BJ (cell line): ENCODE results near the gene POU2F3. TPM values are rescaled to one million over a fixed set of nuclear protein-coding genes. Genes with fewer than 3 reads are reported as not detected.

Source experiments
- CTCF ChIA-PET: fragments of 350-600 bp; formaldehyde crosslinking; extraction: SDS; loops from one replicate; lab custom pipeline; 2021; ENCODE audit warnings: antibody characterized with exemption, inconsistent platforms; lab: Yijun Ruan, JAX
- POLR2A ChIA-PET: fragments of 300-600 bp; sonication (Branson Sonifier 250); formaldehyde crosslinking; extraction: SDS; loops from one replicate; lab custom pipeline; 2021; ENCODE audit warnings: antibody characterized with exemption; lab: Charles Lee
- DNase-seq: peaks from one replicate; pipeline ENCODE4 v3.0.0-alpha.2; 2011; ENCODE audit warnings: low read depth
- H3K27me3 ChIP-seq: 2 replicates; pipeline ENCODE4 v1.6.0; 2011; ENCODE audit warnings: low read length; ENCODE audit not compliant: control insufficient read depth, insufficient read depth
- H3K36me3 ChIP-seq: 2 replicates; pipeline ENCODE4 v1.5.1; 2011; ENCODE audit warnings: low read length; ENCODE audit not compliant: control insufficient read depth, insufficient read depth
- H3K4me3 ChIP-seq: 2 replicates; pipeline ENCODE4 v1.5.1; 2011; ENCODE audit warnings: low read depth, mild to moderate bottlenecking, control low read depth, low read length
- CTCF ChIP-seq: IDR thresholded peaks from 2 replicates; pipeline ENCODE4 v1.5.1; 2011; ENCODE audit warnings: low read depth, mild to moderate bottlenecking, control low read depth, inconsistent platforms, low read length, moderate library complexity; ENCODE audit not compliant: insufficient read depth
- polyA plus RNA-seq: library from polyadenylated mRNA; depleted of rRNA; stranded (reverse); fragments of >200 nt; gene quantifications from 2 replicates; pipeline ENCODE4 v1.2.3, GENCODE V29; 2011

Gene POU2F3
- polyA plus RNA-seq, 1 experiment: 0.06 TPM

DNA sequence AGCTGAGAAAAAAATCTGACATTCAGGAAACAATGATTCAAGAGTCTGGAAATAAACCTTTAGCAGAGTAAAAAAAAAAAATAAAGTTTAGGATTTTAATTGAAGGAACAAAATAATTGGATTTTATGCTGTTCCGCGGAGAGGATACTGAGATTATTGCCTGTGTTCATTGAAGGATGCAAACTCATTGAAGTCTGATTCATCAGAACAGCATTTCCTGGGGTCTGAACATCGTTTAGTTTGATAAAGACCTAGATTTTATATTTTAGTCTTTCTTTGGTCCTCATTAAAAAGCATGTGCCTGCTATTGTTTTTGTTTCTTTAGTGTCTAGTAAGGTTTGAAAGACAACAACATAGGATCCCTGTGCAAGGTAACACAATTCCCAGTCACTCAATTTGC, 89.6 kb downstream of the POU2F3 start:
- no peak for TF ChIP-seq CTCF
- CTCF ChIA-PET: no interaction called here
- no peak for DNase-seq
- Histone ChIP-seq H3K27me3 (no peaks in the 10 kb centered on the region), H3K36me3 (peaks cover 3% of the 10 kb centered on the region), H3K4me3 (no peak overlapping the region)
- POLR2A ChIA-PET: no interaction called here

- H3K27me3 ChIP-seq: no peaks in the 10 kb centered on the region
- H3K36me3 ChIP-seq: peaks cover 3% of the 10 kb centered on the region
- no peak for DNase-seq
- TF ChIP-seq CTCF: no peak
- H3K4me3 ChIP-seq: no peak overlapping the region
- CTCF ChIA-PET: no interaction called here
- POLR2A ChIA-PET: no interaction called here
Measured at GRCh38 chr11:120330045-120330444, 90.1 kb downstream of the POU2F3 start.

- peak; percentile 62 for DNase-seq
- TF ChIP-seq CTCF: no peak
- CTCF ChIA-PET: interaction anchor here (1.2 kb wide), 1 partner anchor 26 kb away, joined by 3 read pairs; no protein-coding TSS in a partner anchor
- H3K27me3 ChIP-seq: no peaks in the 10 kb centered on the region
- H3K36me3 ChIP-seq: peaks cover 3% of the 10 kb centered on the region
- POLR2A ChIA-PET: no interaction called here
- no peak overlapping the region for H3K4me3 ChIP-seq
Measured at GRCh38 chr11:120331301-120331996, 91.5 kb downstream of the POU2F3 start.

GRCh38 chr11:120332822-120333716, 93.1 kb downstream of the POU2F3 start:
- CTCF ChIA-PET: interaction anchor here (0.7 to 1.2 kb wide), 4 partner anchors 24 to 352 kb away, joined by 3 to 4 read pairs (median 3); partner anchors contain the start of gene GRIK4
- H3K27me3 ChIP-seq: no peaks in the 10 kb centered on the region
- DNase-seq: no peak

More at GRCh38 chr11:120332822-120333716, 93.1 kb downstream of the POU2F3 start:
- H3K4me3 ChIP-seq: no peak overlapping the region
- TF ChIP-seq CTCF: no peak
- H3K36me3 ChIP-seq: peaks cover 3% of the 10 kb centered on the region
- POLR2A ChIA-PET: no interaction called here
